GM18526 (cell line): ENCODE results near the gene ST7.

Experiments
- POLR2A ChIP-seq: IDR thresholded peaks from 3 replicates; pipeline ENCODE4 v1.6.1; 2011; ENCODE audit not compliant: insufficient read length; ENCODE audit errors: extremely low read depth

ST7 gene

GRCh38 chr7:116967983-116968382, 14.7 kb downstream of the ST7 start:
- TF ChIP-seq POLR2A: no peak

GRCh38 chr7:116968631-116969030, 15.3 kb downstream of the ST7 start:
- no peak for TF ChIP-seq POLR2A

- TF ChIP-seq POLR2A: no peak
These were observed 16.1 kb downstream of the ST7 start for GRCh38 chr7:116969371-116969902.

- TF ChIP-seq POLR2A: no peak
These were observed 17.1 kb downstream of the ST7 start for GRCh38 chr7:116970238-116970910.

DNA sequence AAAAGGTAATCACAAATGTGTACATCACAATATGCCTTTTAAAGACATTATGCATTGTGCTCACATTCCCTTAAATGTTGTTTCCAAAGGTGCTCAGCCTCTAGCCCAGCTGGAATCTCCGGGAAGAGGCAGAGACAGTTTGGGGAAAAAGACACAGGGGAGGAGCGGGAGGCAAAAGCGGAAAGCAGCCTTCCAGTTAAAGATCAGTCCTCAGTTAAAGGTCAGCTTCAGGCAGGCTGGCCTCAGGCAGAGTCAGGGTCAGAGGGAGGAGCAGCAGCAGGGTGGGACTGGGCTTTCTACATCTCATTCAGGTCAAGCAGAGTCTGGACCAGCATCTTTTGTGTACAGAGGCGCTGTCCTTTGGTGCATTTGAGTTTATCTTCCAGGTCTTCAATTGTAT, 18.6 kb downstream of the ST7 start:
- TF ChIP-seq POLR2A: no peak

GRCh38 chr7:116977172-116977571, 23.9 kb downstream of the ST7 start:
- TF ChIP-seq POLR2A: no peak

DNA sequence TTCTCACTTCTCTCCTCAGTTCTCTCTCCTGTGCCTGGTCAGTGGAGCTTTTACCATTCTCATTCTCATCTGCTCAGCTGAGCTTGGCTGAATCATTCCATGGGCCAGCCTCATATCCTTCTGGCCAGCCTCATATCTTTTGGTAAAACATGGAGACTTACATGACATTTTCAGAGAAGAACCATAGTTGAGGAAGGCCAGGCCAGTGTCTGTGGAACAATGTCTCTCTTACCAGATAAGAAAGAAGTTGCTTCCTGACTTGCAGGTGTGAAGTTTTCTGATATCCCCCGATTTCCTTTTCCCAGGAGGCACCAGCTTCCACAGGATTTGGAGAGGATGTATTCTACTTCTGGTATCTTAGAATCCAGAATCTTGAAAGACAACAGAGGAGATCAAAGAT, 24.7 kb downstream of the ST7 start:
- TF ChIP-seq POLR2A: no peak

DNA sequence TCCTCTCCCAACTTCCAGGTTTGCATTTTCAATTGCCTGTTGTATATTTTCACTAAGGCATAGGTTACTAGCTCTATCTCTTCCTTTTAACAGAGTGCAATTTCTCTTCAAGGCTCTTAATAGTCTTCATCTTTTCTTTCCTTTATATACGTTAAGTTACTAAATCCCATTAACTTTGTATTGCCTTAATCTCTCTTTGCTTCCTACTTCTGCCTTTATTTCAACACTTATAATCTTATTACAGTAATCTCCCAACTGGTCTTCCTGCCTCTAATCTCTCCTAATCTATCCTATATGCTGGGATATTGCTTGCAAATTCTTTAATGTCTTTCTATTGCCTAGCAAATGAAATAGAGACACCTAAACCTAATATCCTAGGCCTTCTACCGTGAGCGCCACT, 26.1 kb downstream of the ST7 start:
- TF ChIP-seq POLR2A: no peak

- no peak for TF ChIP-seq POLR2A
These were observed 27.1 kb downstream of the ST7 start for GRCh38 chr7:116980354-116980753.

GRCh38 chr7:116981939-116982338, 28.6 kb downstream of the ST7 start:
- TF ChIP-seq POLR2A: no peak

DNA sequence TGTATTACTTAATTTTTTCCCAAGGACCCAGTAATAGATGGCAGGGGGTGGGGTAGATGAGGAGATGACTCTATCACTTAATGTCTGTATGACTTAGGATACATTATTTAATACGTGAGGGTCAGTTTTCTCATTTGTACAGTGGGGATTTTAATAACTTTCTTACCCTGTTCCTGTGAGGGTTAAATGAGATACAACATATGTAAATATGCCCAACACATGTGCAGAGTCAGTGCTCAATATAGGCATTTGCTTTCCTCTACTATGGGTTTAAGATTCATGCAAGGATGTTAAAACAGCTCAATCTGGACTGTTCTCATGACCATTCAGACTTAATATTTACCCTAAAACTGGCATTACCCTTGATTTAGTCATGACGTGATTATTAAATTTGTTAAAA, 31.2 kb downstream of the ST7 start:
- no peak for TF ChIP-seq POLR2A

GRCh38 chr7:116984917-116985316, 31.6 kb downstream of the ST7 start:
- TF ChIP-seq POLR2A: no peak

DNA sequence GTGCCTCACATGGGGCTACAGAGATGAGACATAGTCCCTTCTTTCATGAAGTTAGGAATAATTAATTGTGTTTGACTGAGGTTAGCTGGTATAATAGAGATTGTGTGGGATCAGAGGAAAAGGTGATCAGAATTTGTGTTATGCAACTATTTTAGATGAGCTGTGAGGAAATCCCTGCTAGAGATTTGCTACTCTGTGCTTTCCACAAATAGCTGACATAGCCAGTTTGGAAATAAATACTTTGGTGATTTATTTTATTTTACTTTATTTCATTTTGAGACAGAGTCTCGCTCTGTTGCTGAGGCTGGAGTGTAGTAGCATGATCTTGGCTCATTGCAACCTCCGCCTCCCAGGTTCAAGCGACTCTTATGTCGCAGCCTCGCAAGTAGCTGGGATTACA, 32.3 kb downstream of the ST7 start:
- no peak for TF ChIP-seq POLR2A

- TF ChIP-seq POLR2A: no peak
These were observed 33.6 kb downstream of the ST7 start for GRCh38 chr7:116986611-116987565.

GRCh38 chr7:116988363-116988989, 35.2 kb downstream of the ST7 start:
- no peak for TF ChIP-seq POLR2A

DNA sequence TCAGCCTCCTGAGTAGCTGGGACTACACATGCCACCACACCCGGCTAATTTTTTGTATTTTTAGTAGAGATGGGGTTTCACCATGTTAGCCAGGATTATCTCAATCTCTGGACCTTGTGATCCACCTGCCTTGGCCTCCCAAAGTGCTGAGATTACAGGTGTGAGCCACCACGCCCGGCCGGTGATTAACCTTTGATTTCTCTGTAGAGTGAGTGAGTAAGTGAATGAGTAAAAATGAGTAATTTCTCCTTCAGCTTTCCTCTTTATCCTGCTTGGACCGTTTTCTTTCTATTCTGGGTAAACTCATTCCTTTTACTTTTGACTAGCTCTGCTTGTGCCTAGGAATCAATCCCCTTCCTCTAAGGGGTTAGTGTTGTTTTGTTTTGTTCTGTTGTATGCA, 36.8 kb downstream of the ST7 start:
- no peak for TF ChIP-seq POLR2A
